Suprapubic skin (tissue), 4 donors: ENCODE results near the gene MYH10. TPM values are rescaled to one million over a fixed set of nuclear protein-coding genes. Genes with fewer than 3 reads are reported as not detected.

Source experiments
- DNase-seq, 2 donors: peaks; one replicate each; pipeline ENCODE4 v3.0.0-alpha.2; 2019; ENCODE audit warnings: low spot score in 2 of 2
- H3K27ac ChIP-seq: fragments of 200-600 bp; sonication (generic); one replicate; pipeline ENCODE4 v1.5.1; 2019
- H3K27me3 ChIP-seq: fragments of 200-600 bp; sonication (generic); one replicate; pipeline ENCODE4 v1.5.1; 2019
- H3K36me3 ChIP-seq: fragments of 200-600 bp; sonication (generic); one replicate; pipeline ENCODE4 v1.5.1; 2019
- H3K4me1 ChIP-seq: fragments of 200-600 bp; sonication (generic); one replicate; pipeline ENCODE4 v1.5.1; 2019
- H3K4me3 ChIP-seq: fragments of 200-600 bp; sonication (generic); one replicate; pipeline ENCODE4 v1.5.1; 2019; ENCODE audit warnings: mild to moderate bottlenecking
- H3K9me3 ChIP-seq: fragments of 200-600 bp; sonication (generic); one replicate; pipeline ENCODE4 v1.5.1; 2019
- CTCF ChIP-seq, 2 donors: fragments of 200-600 bp in 1 of 2; fragments of 450-650 bp in 1 of 2; sonication (generic) in 1 of 2; IDR thresholded peaks; one replicate each; pipeline ENCODE4 v1.5.1; 2016 to 2019; ENCODE audit warnings: antibody characterized with exemption in 2 of 2, mild to moderate bottlenecking in 1 of 2, moderate library complexity in 1 of 2
- EP300 ChIP-seq: sonication (generic); formaldehyde crosslinking; IDR thresholded peaks from one replicate; pipeline ENCODE4 v1.6.1; 2017; ENCODE audit warnings: antibody characterized with exemption
- POLR2A ChIP-seq, 2 donors: fragments of 450-650 bp; IDR thresholded peaks; one replicate each; pipeline ENCODE4 v1.6.1; 2017; ENCODE audit warnings: antibody characterized with exemption in 2 of 2, mild to moderate bottlenecking in 2 of 2, moderate library complexity in 2 of 2
- POLR2AphosphoS5 ChIP-seq, 3 donors: sonication (generic); formaldehyde crosslinking; IDR thresholded peaks; one replicate each; pipeline ENCODE4 v1.6.1; 2017; ENCODE audit warnings: antibody characterized with exemption in 3 of 3
- WGBS: methylation state at CpG from one replicate; pipeline ENCODE4 v1.1.5; 2018; 5-methylcytosine and 5-hydroxymethylcytosine counted together
- total RNA-seq, 4 donors: library from RNA; depleted of rRNA; stranded (reverse); fragments of >200 nt; gene quantifications; one replicate each; pipeline ENCODE4 v1.1.0, GENCODE V29; 2016

MYH10 gene
- total RNA-seq, result 10 to 100 TPM in 3 of 4 donors, 1 to 10 TPM in 1; 9.5 to 18.3 (median 13.2) TPM

GRCh38 chr17:8630227-8630801 lies at the start of gene MYH10:
Gene MYH10, minus strand, starts transcription at chr17:8630725. Its CDS starts 7,479 bp downstream, at chr17:8623246.
- H3K36me3 ChIP-seq, result no peaks in the 10 kb centered on the region
- TF ChIP-seq POLR2A (IDR thresholded peaks at IDR 0.05), result peak in 1 of 2 donors; percentile 29
- peak in 1 of 2 donors; percentile 2 for TF ChIP-seq CTCF (IDR thresholded peaks at IDR 0.05)
- peak in 1 of 3 donors; percentile 15 for TF ChIP-seq POLR2AphosphoS5 (IDR thresholded peaks at IDR 0.05)
- no peak for TF ChIP-seq EP300
- DNase-seq, result peak; percentile 74 to 79
- no peaks in the 10 kb centered on the region for H3K9me3 ChIP-seq
- peaks cover 26% of the 10 kb centered on the region for H3K4me1 ChIP-seq
- H3K27ac ChIP-seq, result peak within 1 kb of the TSS; percentile 67
- peak within 1 kb of the TSS; percentile 84 for H3K4me3 ChIP-seq
- 0% methylated on average over 25 of the region's 33 CpGs for WGBS
- H3K27me3 ChIP-seq, result no peaks in the 10 kb centered on the region

GRCh38 chr17:8679126-8679525 lies 48.6 kb upstream of the MYH10 start:
- Histone ChIP-seq H3K4me3 (no peak overlapping the region), H3K9me3 (no peaks in the 10 kb centered on the region), H3K27me3 (no peaks in the 10 kb centered on the region), H3K4me1 (peaks cover 2% of the 10 kb centered on the region), H3K27ac (no peak overlapping the region), H3K36me3 (no peaks in the 10 kb centered on the region)
- WGBS, result 52% methylated on average over 3 of the region's 3 CpGs
- TF ChIP-seq POLR2AphosphoS5 (IDR thresholded peaks at IDR 0.05), result no peak
- TF ChIP-seq POLR2A (IDR thresholded peaks at IDR 0.05), result no peak
- no peak for TF ChIP-seq EP300
- TF ChIP-seq CTCF (IDR thresholded peaks at IDR 0.05), result no peak
- DNase-seq, result no peak

GRCh38 chr17:8675306-8675705 lies 44.8 kb upstream of the MYH10 start:
- no peak for DNase-seq
- no peak overlapping the region for H3K27ac ChIP-seq
- no peak for TF ChIP-seq EP300
- no peak for TF ChIP-seq CTCF (IDR thresholded peaks at IDR 0.05)
- TF ChIP-seq POLR2AphosphoS5 (IDR thresholded peaks at IDR 0.05), result no peak
- TF ChIP-seq POLR2A (IDR thresholded peaks at IDR 0.05), result no peak
- H3K9me3 ChIP-seq, result no peaks in the 10 kb centered on the region
- peaks cover 2% of the 10 kb centered on the region for H3K4me1 ChIP-seq
- H3K36me3 ChIP-seq, result no peaks in the 10 kb centered on the region
- H3K27me3 ChIP-seq, result no peaks in the 10 kb centered on the region
- WGBS, result 81% methylated on average over 8 of the region's 8 CpGs
- no peak overlapping the region for H3K4me3 ChIP-seq

GRCh38 chr17:8674344-8675305 lies 44.1 kb upstream of the MYH10 start:
- WGBS, result 61% methylated on average over 19 of the region's 19 CpGs
- TF ChIP-seq EP300, result no peak
- no peak for TF ChIP-seq POLR2A (IDR thresholded peaks at IDR 0.05)
- Histone ChIP-seq H3K27me3 (no peaks in the 10 kb centered on the region), H3K4me1 (peaks cover 2% of the 10 kb centered on the region), H3K36me3 (no peaks in the 10 kb centered on the region), H3K9me3 (no peaks in the 10 kb centered on the region), H3K4me3 (no peak overlapping the region), H3K27ac (no peak overlapping the region)
- DNase-seq, result no peak

- H3K9me3 ChIP-seq, result no peaks in the 10 kb centered on the region
- WGBS, result 59% methylated on average over 1 of the region's 1 CpG
- no peak for TF ChIP-seq EP300
- TF ChIP-seq POLR2AphosphoS5 (IDR thresholded peaks at IDR 0.05), result no peak
- TF ChIP-seq CTCF (IDR thresholded peaks at IDR 0.05), result no peak
- TF ChIP-seq POLR2A (IDR thresholded peaks at IDR 0.05), result no peak
- no peaks in the 10 kb centered on the region for H3K27me3 ChIP-seq
- H3K4me3 ChIP-seq, result no peak overlapping the region
- no peak overlapping the region for H3K27ac ChIP-seq
- no peaks in the 10 kb centered on the region for H3K36me3 ChIP-seq
- no peak for DNase-seq
- peaks cover 2% of the 10 kb centered on the region for H3K4me1 ChIP-seq
These were observed 43.1 kb upstream of the MYH10 start for GRCh38 chr17:8673612-8674011.
